Measurements from ENCODE around the gene PIP5K1B. TPM values are rescaled to one million over a fixed set of nuclear protein-coding genes. Genes with fewer than 3 reads are reported as not detected.

PIP5K1B gene
- total RNA-seq, 1 experiment from 2014 or later = 2.5 TPM

DNA sequence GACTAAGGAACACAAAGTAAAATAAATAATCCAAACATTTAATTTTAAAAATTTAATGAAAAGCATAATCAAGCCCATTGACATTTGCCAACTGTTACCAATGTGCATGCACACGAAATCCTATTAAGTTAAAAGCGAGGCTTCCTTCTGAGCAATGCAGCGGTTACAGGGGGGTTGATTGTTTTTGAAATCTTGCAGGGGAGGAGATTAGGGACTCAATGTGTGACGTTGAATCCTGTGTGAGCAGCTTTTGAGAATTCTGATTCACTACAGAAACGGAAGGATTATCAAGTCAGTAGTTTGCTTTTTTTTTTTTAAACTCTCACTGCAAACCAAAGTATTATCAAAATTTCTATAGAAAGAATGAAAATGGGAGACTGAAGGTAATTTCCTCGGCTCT lies 199.4 kb downstream of the PIP5K1B start:
- no peak overlapping the region for H3K18ac ChIP-seq (ENCODE audit: insufficient read length, low read depth, low read length)
- no peak for DNase-seq
- no peak overlapping the region for H2BK120ac ChIP-seq (ENCODE audit: low read depth, low read length, poor library complexity, severe bottlenecking)
- no peak overlapping the region for H4K8ac ChIP-seq (replicated peaks; ENCODE audit: insufficient read length, low read depth, low read length)
- no peaks in the 10 kb centered on the region for H3K27me3 ChIP-seq (ENCODE audit: insufficient read depth, low read length)
- no peaks in the 10 kb centered on the region for H3K27me3 Mint-ChIP-seq (ENCODE audit: low read depth)
- H3K56ac ChIP-seq (ENCODE audit: insufficient read length, low read depth, low read length) = no peak overlapping the region
- no peak overlapping the region for H3K9ac ChIP-seq (ENCODE audit: extremely low read depth, insufficient read length, low read length)
- no peak overlapping the region for H3T11ph ChIP-seq (ENCODE audit: low read length)
- no CpG with 5 or more reads among the region's 6 CpGs for WGBS (ENCODE audit: extremely low coverage, insufficient read length, low lambda C conversion rate)
- 0 out of 7 replicates have a peak overlapping the region, but pooled peaks of 1 of the 3 experiments have one; percentile 14 for H3K27ac Mint-ChIP-seq
- no peak overlapping the region for H3K27ac ChIP-seq (ENCODE audit: insufficient read length, low read depth, low read length)
- H3K4me3 Mint-ChIP-seq = no peak overlapping the region
- no peak overlapping the region for H3K4ac ChIP-seq (ENCODE audit: low read depth, low read length)
- H3K9me3 ChIP-seq (ENCODE audit: control insufficient read depth, low read depth, low read length) = no peaks in the 10 kb centered on the region
- H3K23ac ChIP-seq (ENCODE audit: insufficient read length, low read depth, low read length) = no peak overlapping the region
- H2AK5ac ChIP-seq (ENCODE audit: insufficient read length, low read length) = no peak overlapping the region
- H2BK15ac ChIP-seq (ENCODE audit: low read depth, low read length) = no peak overlapping the region
- no peak overlapping the region for H2BK12ac ChIP-seq (ENCODE audit: insufficient read length, low read depth, low read length)
- no peak overlapping the region for H3K4me2 ChIP-seq (ENCODE audit: insufficient read depth, insufficient read length, low read length)
- H2BK20ac ChIP-seq (ENCODE audit: low read depth, low read length, poor library complexity, severe bottlenecking) = no peak overlapping the region
- H3K79me1 ChIP-seq (ENCODE audit: insufficient read depth, low read depth, low read length, poor library complexity, severe bottlenecking) = no peaks in the 10 kb centered on the region
- H2BK5ac ChIP-seq (ENCODE audit: insufficient read length, low read length) = no peak overlapping the region
- no peaks in the 10 kb centered on the region for H3K4me1 ChIP-seq (ENCODE audit: insufficient read depth, low read length)
- TF ChIP-seq, protein P1, sequence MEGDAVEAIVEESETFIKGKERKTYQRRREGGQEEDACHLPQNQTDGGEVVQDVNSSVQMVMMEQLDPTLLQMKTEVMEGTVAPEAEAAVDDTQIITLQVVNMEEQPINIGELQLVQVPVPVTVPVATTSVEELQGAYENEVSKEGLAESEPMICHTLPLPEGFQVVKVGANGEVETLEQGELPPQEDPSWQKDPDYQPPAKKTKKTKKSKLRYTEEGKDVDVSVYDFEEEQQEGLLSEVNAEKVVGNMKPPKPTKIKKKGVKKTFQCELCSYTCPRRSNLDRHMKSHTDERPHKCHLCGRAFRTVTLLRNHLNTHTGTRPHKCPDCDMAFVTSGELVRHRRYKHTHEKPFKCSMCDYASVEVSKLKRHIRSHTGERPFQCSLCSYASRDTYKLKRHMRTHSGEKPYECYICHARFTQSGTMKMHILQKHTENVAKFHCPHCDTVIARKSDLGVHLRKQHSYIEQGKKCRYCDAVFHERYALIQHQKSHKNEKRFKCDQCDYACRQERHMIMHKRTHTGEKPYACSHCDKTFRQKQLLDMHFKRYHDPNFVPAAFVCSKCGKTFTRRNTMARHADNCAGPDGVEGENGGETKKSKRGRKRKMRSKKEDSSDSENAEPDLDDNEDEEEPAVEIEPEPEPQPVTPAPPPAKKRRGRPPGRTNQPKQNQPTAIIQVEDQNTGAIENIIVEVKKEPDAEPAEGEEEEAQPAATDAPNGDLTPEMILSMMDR (conservative IDR thresholded peaks at IDR 0.05) = no peak
- H3K4me1 Mint-ChIP-seq = peaks cover 16 to 17% of the 10 kb centered on the region in 2 experiments
- no peaks in the 10 kb centered on the region for H3K9me3 Mint-ChIP-seq
- H3K79me2 ChIP-seq (ENCODE audit: insufficient read depth, low read length) = no peaks in the 10 kb centered on the region
- H3K36me3 Mint-ChIP-seq (ENCODE audit: insufficient read depth in 1 of 3, low read depth in 3 of 3) = no peaks in the 10 kb centered on the region; a peak in 1 of 7 replicates
- H4K91ac ChIP-seq (ENCODE audit: insufficient read length, low read depth, low read length) = no peak overlapping the region
- H2AFZ ChIP-seq (ENCODE audit: low read length) = no peak overlapping the region
- H3K23me2 ChIP-seq (ENCODE audit: insufficient read length, low read depth, low read length, poor library complexity, severe bottlenecking) = no peaks in the 10 kb centered on the region
- H3K14ac ChIP-seq (ENCODE audit: insufficient read depth, low read length) = no peak overlapping the region
- no peak overlapping the region for H4K5ac ChIP-seq (ENCODE audit: insufficient read length, low read depth, low read length)
- H4K20me1 ChIP-seq (ENCODE audit: control insufficient read depth, insufficient read depth, insufficient read length) = no peaks in the 10 kb centered on the region
